DOHH2 (cell line): ENCODE measurements around the gene GAGE12G.

Source experiments
- EZH2phosphoT487 ChIP-seq: fragments of 200-600 bp; sonication (generic); IDR thresholded peaks from 2 replicates; pipeline ENCODE4 v1.6.1; 2017; ENCODE audit warnings: borderline replicate concordance, mild to moderate bottlenecking, antibody characterized with exemption, low read length, moderate library complexity, mixed read lengths
- TF ChIP-seq, protein P1 (sequence below): fragments of 200-600 bp; sonication (generic); IDR thresholded peaks from one replicate; pipeline ENCODE4 v1.5.1; 2014; ENCODE audit warnings: antibody characterized with exemption, mild to moderate bottlenecking, low read depth, low read length; ENCODE audit not compliant: poor library complexity, severe bottlenecking

GRCh38 chrX:49610718-49611310, 40.6 kb downstream of the GAGE12G start:
- TF ChIP-seq, protein P1, sequence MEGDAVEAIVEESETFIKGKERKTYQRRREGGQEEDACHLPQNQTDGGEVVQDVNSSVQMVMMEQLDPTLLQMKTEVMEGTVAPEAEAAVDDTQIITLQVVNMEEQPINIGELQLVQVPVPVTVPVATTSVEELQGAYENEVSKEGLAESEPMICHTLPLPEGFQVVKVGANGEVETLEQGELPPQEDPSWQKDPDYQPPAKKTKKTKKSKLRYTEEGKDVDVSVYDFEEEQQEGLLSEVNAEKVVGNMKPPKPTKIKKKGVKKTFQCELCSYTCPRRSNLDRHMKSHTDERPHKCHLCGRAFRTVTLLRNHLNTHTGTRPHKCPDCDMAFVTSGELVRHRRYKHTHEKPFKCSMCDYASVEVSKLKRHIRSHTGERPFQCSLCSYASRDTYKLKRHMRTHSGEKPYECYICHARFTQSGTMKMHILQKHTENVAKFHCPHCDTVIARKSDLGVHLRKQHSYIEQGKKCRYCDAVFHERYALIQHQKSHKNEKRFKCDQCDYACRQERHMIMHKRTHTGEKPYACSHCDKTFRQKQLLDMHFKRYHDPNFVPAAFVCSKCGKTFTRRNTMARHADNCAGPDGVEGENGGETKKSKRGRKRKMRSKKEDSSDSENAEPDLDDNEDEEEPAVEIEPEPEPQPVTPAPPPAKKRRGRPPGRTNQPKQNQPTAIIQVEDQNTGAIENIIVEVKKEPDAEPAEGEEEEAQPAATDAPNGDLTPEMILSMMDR, result no peak
- TF ChIP-seq EZH2phosphoT487, result no peak
